ENCODE results near the gene ITFG2.

- TF ChIP-seq CTCF (IDR thresholded peaks at IDR 0.05) = no peak
- no peak for TF ChIP-seq EP300 (IDR thresholded peaks at IDR 0.05)
Observed at GRCh38 chr12:2765608-2766007, 46.9 kb upstream of the ITFG2 start.
